Measurements from ENCODE around the gene TCTN2.

DNA sequence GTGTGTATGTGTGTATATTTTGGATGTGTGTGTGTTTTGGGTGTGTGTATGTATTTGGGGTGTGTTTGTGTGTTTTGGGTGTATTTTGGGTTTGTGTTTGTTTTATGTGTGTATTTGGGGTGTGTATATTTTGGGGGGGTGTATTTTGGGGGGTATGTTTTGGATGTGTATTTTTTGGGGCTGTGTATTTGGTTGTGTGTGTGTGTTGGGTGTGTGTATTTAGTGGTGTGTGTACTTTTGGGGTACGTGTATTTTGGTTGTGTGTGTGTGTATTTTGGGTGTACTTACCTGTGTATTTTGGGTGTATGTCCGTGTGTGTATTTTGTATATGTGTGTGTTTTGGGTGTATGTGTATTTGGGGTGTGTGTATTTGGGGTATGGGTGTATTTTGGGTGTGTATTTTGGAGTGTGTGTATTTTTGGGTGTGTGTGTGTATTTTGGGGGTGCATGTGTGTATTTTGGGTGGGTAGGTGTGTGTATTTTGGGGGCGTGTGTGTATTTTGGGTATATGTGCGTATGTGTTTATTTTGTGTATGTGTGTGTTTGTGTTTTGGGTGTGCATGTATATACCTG is 16.7 kb upstream of the TCTN2 start:
- TF ChIP-seq, protein P1, sequence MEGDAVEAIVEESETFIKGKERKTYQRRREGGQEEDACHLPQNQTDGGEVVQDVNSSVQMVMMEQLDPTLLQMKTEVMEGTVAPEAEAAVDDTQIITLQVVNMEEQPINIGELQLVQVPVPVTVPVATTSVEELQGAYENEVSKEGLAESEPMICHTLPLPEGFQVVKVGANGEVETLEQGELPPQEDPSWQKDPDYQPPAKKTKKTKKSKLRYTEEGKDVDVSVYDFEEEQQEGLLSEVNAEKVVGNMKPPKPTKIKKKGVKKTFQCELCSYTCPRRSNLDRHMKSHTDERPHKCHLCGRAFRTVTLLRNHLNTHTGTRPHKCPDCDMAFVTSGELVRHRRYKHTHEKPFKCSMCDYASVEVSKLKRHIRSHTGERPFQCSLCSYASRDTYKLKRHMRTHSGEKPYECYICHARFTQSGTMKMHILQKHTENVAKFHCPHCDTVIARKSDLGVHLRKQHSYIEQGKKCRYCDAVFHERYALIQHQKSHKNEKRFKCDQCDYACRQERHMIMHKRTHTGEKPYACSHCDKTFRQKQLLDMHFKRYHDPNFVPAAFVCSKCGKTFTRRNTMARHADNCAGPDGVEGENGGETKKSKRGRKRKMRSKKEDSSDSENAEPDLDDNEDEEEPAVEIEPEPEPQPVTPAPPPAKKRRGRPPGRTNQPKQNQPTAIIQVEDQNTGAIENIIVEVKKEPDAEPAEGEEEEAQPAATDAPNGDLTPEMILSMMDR (IDR thresholded peaks at IDR 0.05), result no peak
- no peak for TF ChIP-seq POLR2A (IDR thresholded peaks at IDR 0.05)
- TF ChIP-seq POLR2AphosphoS5 (IDR thresholded peaks at IDR 0.05; ENCODE audit: insufficient read depth in 1 of 2, low read depth in 1 of 2), result no peak
